ENCODE results near the gene BANP.

- no peak for TF ChIP-seq CTCF (IDR thresholded peaks at IDR 0.05; ENCODE audit: poor library complexity)
- no peak for TF ChIP-seq EZH2 (IDR thresholded peaks at IDR 0.05; ENCODE audit: borderline replicate concordance)
- TF ChIP-seq EZH2phosphoT487 (IDR thresholded peaks at IDR 0.05; ENCODE audit: low read depth, severe bottlenecking, unreplicated experiment): no peak
Observed at GRCh38 chr16:87966064-87966645, 14.9 kb downstream of the BANP start.
